Measurements from ENCODE around the gene MGAM2. TPM values are rescaled to one million over a fixed set of nuclear protein-coding genes. Genes with fewer than 3 reads are reported as not detected.

Gene MGAM2
- total and polyA plus RNA-seq, 2 experiments from 2014 or later: 0.07 TPM; not detected in 1

GRCh38 chr7:142140401-142140959 lies 29.0 kb downstream of the MGAM2 start (continued):
- TF ChIP-seq REST (IDR thresholded peaks at IDR 0.05; ENCODE audit: unreplicated experiment): no peak
- no peak for TF ChIP-seq ETS1 (IDR thresholded peaks at IDR 0.05)
- TF ChIP-seq JUNB (IDR thresholded peaks at IDR 0.05; ENCODE audit: unreplicated experiment): no peak
- no peak for TF ChIP-seq EZH2phosphoT487 (IDR thresholded peaks at IDR 0.05; ENCODE audit: unreplicated experiment)
- TF ChIP-seq POLR2AphosphoS5 (IDR thresholded peaks at IDR 0.05; ENCODE audit: low read depth): no peak

GRCh38 chr7:142142702-142143101 lies 31.2 kb downstream of the MGAM2 start:
- no peaks in the 10 kb centered on the region for H3K36me3 ChIP-seq (ENCODE audit: insufficient read depth)
- no peaks in the 10 kb centered on the region for H3K79me2 ChIP-seq (replicated peaks; ENCODE audit: insufficient read depth)
- Mint-ChIP-seq H3K27me3 (ENCODE audit: insufficient read depth, low read depth, poor library complexity) (no peaks in the 10 kb centered on the region), H3K4me3 (no peak overlapping the region), H3K27ac (no peak overlapping the region), H3K9me3 (no peaks in the 10 kb centered on the region; the same call in 2 of the 3 replicates), H3K4me1 (peaks cover 13% of the 10 kb centered on the region), H3K36me3 (ENCODE audit: low read depth) (no peaks in the 10 kb centered on the region)
- DNase-seq (ENCODE audit: low spot score) (peak; percentile 15), ATAC-seq (no peak)
- H3K9me2 ChIP-seq (ENCODE audit: insufficient read depth): no peaks in the 10 kb centered on the region
- H3K4me1 ChIP-seq (ENCODE audit: insufficient read depth): peaks cover 7% of the 10 kb centered on the region
- no peaks in the 10 kb centered on the region for H3K27me3 ChIP-seq (ENCODE audit: insufficient read depth)
- no peaks in the 10 kb centered on the region for H4K20me1 ChIP-seq (replicated peaks; ENCODE audit: insufficient read depth)
- TF ChIP-seq JUNB (IDR thresholded peaks at IDR 0.05; ENCODE audit: unreplicated experiment) (no peak), POLR2AphosphoS5 (IDR thresholded peaks at IDR 0.05; ENCODE audit: low read depth) (no peak)
- no peak overlapping the region for H3K4me2 ChIP-seq
- no peak overlapping the region for H3K4me3 ChIP-seq
- no peaks in the 10 kb centered on the region for H3F3A ChIP-seq (replicated peaks; ENCODE audit: low read depth)
- no peak overlapping the region for H3K27ac ChIP-seq (ENCODE audit: low read depth)
- H2AFZ ChIP-seq: no peak overlapping the region

- H3K27ac ChIP-seq (ENCODE audit: low read depth): no peak overlapping the region
- H3K27me3 Mint-ChIP-seq (ENCODE audit: insufficient read depth, low read depth, poor library complexity): no peaks in the 10 kb centered on the region
- no peaks in the 10 kb centered on the region for H4K20me1 ChIP-seq (replicated peaks; ENCODE audit: insufficient read depth)
- ATAC-seq: no peak; the same call in 2 of the 3 replicates
- DNase-seq (ENCODE audit: low spot score): no peak
- H3K9me2 ChIP-seq (ENCODE audit: insufficient read depth): 0 out of 2 replicates have a peak, but pooled peaks cover 7% of the 10 kb centered on the region
- peak overlapping the region; percentile 38; the same call in 1 of the 2 replicates for H3K27ac Mint-ChIP-seq
- no peaks in the 10 kb centered on the region for H3K79me2 ChIP-seq (replicated peaks; ENCODE audit: insufficient read depth)
- no peaks in the 10 kb centered on the region; the same call in 2 of the 3 replicates for H3K9me3 Mint-ChIP-seq
- no peaks in the 10 kb centered on the region for H3K36me3 Mint-ChIP-seq (ENCODE audit: low read depth)
- 0 out of 2 replicates have a peak overlapping the region, but pooled peaks have one; percentile 44 for H3K4me2 ChIP-seq
- H3K4me1 ChIP-seq (ENCODE audit: insufficient read depth): peaks cover 7% of the 10 kb centered on the region
- no peaks in the 10 kb centered on the region for H3K27me3 ChIP-seq (ENCODE audit: insufficient read depth)
- H3F3A ChIP-seq (replicated peaks; ENCODE audit: low read depth): no peaks in the 10 kb centered on the region
- H3K4me3 Mint-ChIP-seq: no peak overlapping the region
- no peaks in the 10 kb centered on the region for H3K36me3 ChIP-seq (ENCODE audit: insufficient read depth)
- peaks cover 13% of the 10 kb centered on the region for H3K4me1 Mint-ChIP-seq
- H2AFZ ChIP-seq: peak overlapping the region; percentile 21; the same call in 1 of the 2 replicates
- H3K4me3 ChIP-seq: no peak overlapping the region
- TF ChIP-seq REST (IDR thresholded peaks at IDR 0.05; ENCODE audit: unreplicated experiment): no peak
These were observed 34.6 kb downstream of the MGAM2 start for GRCh38 chr7:142146124-142146523.
